ENCODE measurements around the gene PARD3. TPM values are rescaled to one million over a fixed set of nuclear protein-coding genes. Genes with fewer than 3 reads are reported as not detected.

PARD3 gene
- total RNA-seq, 2 donors from 2014 or later: 36.1 to 48.5 TPM

DNA sequence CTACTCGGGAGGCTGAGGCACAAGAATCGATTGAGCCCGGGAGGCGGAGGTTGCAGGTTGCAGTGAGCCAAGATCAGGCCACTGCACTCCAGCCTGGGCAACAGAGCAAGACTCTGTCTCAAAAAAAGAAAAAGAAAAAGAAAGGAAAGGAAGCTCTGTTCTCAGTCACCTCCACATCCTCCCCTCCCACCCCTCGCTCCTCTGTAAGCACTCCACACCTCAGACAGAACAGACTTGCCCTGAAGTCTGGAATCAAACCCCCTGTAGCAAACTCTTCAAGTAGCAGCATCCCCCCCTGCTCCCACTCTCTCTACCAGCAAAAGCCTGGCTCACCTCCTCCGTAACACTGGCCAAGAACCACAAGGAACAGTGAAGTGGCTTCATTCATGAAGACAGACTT, 66.7 kb downstream of the PARD3 start:
- H3K36me3 ChIP-seq (replicated peaks in 1 of 2; ENCODE audit: insufficient read depth in 1 of 2, low read depth in 2 of 2): no peaks in the 10 kb centered on the region
- no peaks in the 10 kb centered on the region for H3K27me3 ChIP-seq
- WGBS, 2 donors: 92 to 98% methylated on average over 6 of the region's 6 CpGs
- no peak overlapping the region for H3K27ac ChIP-seq
- intact Hi-C loops (cut with DNase I): no loop called here
- no peaks in the 10 kb centered on the region for H3K9me3 ChIP-seq
- H3K4me3 ChIP-seq: no peak overlapping the region
- ATAC-seq (no peak), DNase-seq (no peak)
- TF ChIP-seq, protein P1, sequence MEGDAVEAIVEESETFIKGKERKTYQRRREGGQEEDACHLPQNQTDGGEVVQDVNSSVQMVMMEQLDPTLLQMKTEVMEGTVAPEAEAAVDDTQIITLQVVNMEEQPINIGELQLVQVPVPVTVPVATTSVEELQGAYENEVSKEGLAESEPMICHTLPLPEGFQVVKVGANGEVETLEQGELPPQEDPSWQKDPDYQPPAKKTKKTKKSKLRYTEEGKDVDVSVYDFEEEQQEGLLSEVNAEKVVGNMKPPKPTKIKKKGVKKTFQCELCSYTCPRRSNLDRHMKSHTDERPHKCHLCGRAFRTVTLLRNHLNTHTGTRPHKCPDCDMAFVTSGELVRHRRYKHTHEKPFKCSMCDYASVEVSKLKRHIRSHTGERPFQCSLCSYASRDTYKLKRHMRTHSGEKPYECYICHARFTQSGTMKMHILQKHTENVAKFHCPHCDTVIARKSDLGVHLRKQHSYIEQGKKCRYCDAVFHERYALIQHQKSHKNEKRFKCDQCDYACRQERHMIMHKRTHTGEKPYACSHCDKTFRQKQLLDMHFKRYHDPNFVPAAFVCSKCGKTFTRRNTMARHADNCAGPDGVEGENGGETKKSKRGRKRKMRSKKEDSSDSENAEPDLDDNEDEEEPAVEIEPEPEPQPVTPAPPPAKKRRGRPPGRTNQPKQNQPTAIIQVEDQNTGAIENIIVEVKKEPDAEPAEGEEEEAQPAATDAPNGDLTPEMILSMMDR (IDR thresholded peaks at IDR 0.05): no peak
- TF ChIP-seq POLR2A (IDR thresholded peaks at IDR 0.05): no peak
- H3K4me1 ChIP-seq: peaks cover 47% of the 10 kb centered on the region

DNA sequence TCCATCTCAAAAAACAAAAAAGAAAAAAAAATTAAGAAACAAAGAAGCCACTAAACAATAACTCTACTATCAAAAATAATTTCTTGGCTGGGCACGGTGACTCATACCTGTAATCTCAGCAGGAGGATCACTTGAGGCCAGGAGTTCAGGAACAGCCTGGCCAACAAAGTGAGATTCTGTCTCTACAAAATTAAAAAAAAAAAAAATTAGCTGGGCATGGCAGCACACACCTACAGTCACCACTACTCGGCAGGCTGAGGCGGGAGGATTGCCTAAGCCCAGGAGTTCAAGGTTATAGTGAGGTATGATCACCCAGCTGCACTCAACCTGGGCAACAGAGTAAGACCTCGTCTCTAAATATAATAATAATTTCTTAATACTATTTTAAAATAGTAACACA, 69.0 kb downstream of the PARD3 start:
- intact Hi-C loops (cut with DNase I): no loop called here
- H3K36me3 ChIP-seq (replicated peaks in 1 of 2; ENCODE audit: insufficient read depth in 1 of 2, low read depth in 2 of 2): no peaks in the 10 kb centered on the region
- no peaks in the 10 kb centered on the region for H3K27me3 ChIP-seq
- DNase-seq: peak in 3 of 4 donors; percentile 35 to 49 (median 37)
- no peaks in the 10 kb centered on the region for H3K9me3 ChIP-seq
- TF ChIP-seq, protein P1 (IDR thresholded peaks at IDR 0.05): peak in 3 of 7 experiments; percentile 13 to 23 (median 23)
- TF ChIP-seq POLR2A (IDR thresholded peaks at IDR 0.05): no peak
- peak; percentile 72 for ATAC-seq
- 18 to 29% methylated on average over 4 of the region's 4 CpGs for WGBS, 2 donors
- no peak overlapping the region for H3K4me3 ChIP-seq
- peaks cover 35% of the 10 kb centered on the region for H3K4me1 ChIP-seq
- no peak overlapping the region for H3K27ac ChIP-seq

DNA sequence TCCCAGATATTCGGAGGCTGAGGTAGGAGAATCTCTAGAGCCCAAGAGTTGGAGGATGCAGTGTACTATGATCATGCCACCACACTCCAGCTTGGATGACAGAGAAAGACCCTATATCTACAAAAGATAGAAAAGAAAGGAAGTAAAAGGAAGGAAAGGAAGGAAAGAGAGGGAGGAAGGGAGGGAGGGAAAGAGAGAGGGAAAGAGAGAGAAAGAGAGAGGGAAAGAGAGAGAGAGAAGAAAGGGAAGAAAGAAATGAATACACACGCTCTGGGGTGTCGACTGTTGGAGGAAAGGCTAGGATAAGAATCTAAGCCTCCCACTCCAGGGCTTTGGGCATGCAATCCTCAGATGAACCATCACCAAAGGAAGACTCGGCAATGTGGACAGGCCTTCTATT, 69.9 kb downstream of the PARD3 start:
- no peaks in the 10 kb centered on the region for H3K9me3 ChIP-seq
- DNase-seq (no peak), ATAC-seq (no peak)
- no peaks in the 10 kb centered on the region for H3K36me3 ChIP-seq (replicated peaks in 1 of 2; ENCODE audit: insufficient read depth in 1 of 2, low read depth in 2 of 2)
- H3K27ac ChIP-seq: no peak overlapping the region
- TF ChIP-seq, protein P1 (IDR thresholded peaks at IDR 0.05): no peak
- no peak for TF ChIP-seq POLR2A (IDR thresholded peaks at IDR 0.05)
- H3K27me3 ChIP-seq: no peaks in the 10 kb centered on the region
- peaks cover 39% of the 10 kb centered on the region for H3K4me1 ChIP-seq
- WGBS, 2 donors: 92 to 98% methylated on average over 4 of the region's 4 CpGs
- intact Hi-C loops (cut with DNase I): no loop called here
- H3K4me3 ChIP-seq: no peak overlapping the region

DNA sequence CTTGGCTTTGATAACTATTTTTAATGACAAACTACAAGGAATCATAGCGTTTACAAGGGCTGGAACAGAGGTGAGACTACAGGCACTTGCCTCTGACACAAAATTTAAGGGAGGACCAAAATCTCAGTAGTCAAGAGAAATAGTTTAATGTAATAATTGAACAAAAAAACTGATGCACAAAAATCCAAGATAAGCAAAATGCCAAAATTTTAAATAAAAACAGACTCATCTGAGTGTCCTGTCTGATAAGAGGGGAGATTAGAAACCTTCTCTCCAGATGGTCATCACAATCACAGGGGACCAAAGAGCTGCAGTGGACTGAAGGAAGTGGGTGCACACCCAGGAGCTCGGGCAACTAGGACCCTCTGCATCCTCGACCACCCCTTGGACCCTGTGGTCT, 70.5 kb downstream of the PARD3 start:
- 75 to 79% methylated on average over 3 of the region's 3 CpGs for WGBS, 2 donors
- Histone ChIP-seq H3K4me1 (peaks cover 46% of the 10 kb centered on the region), H3K9me3 (no peaks in the 10 kb centered on the region), H3K27ac (no peak overlapping the region), H3K27me3 (no peaks in the 10 kb centered on the region), H3K36me3 (replicated peaks in 1 of 2; ENCODE audit: insufficient read depth in 1 of 2, low read depth in 2 of 2) (no peaks in the 10 kb centered on the region), H3K4me3 (no peak overlapping the region)
- DNase-seq (no peak), ATAC-seq (no peak)
- TF ChIP-seq, protein P1 (IDR thresholded peaks at IDR 0.05): no peak
- TF ChIP-seq POLR2A (IDR thresholded peaks at IDR 0.05): no peak
- intact Hi-C loops (cut with DNase I): no loop called here

DNA sequence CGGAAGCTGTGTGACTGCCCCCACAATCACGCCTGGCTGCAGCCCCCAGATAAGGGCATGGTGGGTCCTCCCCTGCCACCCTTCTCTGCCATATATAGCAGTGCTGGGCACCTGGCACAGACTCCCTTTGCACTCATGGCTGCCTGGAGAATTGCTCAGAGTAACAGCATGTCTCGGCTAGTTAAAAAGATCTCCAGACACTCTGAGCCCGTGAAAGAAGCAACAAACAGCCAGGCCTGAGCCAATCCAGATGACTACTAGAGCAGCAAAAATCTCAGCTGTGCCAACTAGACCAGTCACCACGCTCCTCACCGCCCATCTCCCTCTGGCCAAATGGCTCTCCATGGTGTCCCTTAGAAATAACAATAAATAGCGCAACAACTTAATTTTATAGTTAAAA, 71.3 kb downstream of the PARD3 start:
- TF ChIP-seq, protein P1 (IDR thresholded peaks at IDR 0.05): no peak
- TF ChIP-seq POLR2A (IDR thresholded peaks at IDR 0.05): no peak
- H3K36me3 ChIP-seq (replicated peaks in 1 of 2; ENCODE audit: insufficient read depth in 1 of 2, low read depth in 2 of 2): no peaks in the 10 kb centered on the region
- WGBS, 2 donors: 38 to 52% methylated on average over 7 of the region's 7 CpGs
- H3K4me1 ChIP-seq: peaks cover 49% of the 10 kb centered on the region
- no peaks in the 10 kb centered on the region for H3K9me3 ChIP-seq
- DNase-seq (no peak), ATAC-seq (no peak)
- intact Hi-C loops (cut with DNase I): no loop called here
- no peak overlapping the region for H3K4me3 ChIP-seq
- peak overlapping the region in 2 of 4 donors; percentile 10 to 26 for H3K27ac ChIP-seq
- H3K27me3 ChIP-seq: no peaks in the 10 kb centered on the region
